Measurements from ENCODE around the gene ZNF558.
"Not testable (repeated sequence)": the region's sequence is repeated elsewhere in the genome, so short reads cannot be mapped to it uniquely, and the experiment has no call there.

Gene ZNF558

DNA sequence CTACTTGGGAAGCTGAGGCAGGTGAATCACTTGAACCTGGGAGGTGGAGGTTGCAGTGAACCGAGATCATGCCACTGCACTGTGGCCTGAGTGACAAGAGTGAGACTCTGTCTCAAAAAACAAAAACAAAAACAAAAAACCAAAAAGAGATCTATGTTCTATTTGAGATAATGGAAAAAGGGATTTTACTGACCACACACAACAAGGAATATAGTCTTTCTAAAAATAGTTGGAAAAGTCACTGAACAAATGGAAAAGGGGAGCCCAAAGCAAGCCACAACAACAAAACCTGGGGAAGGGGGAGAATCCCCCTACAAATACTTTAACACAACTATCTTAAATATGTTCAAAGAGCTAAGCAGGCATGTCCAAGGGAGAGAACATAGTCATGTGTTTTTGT, 37.3 kb downstream of the ZNF558 start:
- DNase-seq, result no peak

DNA sequence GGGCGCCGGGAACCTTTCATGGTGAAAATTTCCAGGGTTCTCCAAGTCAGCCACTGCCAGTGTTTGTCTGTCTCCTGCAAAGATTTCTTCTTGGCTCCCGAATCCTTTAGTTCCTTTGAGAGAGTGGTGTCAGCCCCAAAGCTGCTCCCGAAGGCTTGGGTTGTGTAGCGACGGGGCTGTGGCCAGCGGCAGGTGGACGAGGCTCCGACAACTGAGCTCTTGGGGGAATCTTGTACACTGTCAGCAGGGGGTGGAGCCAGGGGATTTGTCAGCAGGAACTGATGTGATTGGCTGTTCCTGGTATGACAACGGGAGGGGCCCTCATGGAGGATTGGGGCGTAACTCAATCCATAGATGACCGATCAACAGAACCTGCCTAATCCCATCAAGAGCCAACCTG, 58.5 kb downstream of the ZNF558 start:
- not testable (repeated sequence) for DNase-seq

- not testable (repeated sequence) for DNase-seq
These were observed 62.8 kb downstream of the ZNF558 start for GRCh38 chr19:8769265-8769664.

GRCh38 chr19:8767257-8767656, 64.8 kb downstream of the ZNF558 start:
- not testable (repeated sequence) for DNase-seq
